HEK293 (cell line): ENCODE data around the gene IQSEC1.
A peak's percentile ranks its signal among the peaks of the same experiment; 100 is the strongest.

Experiments used
- CTCF ChIA-PET: fragments of 350-600 bp; formaldehyde crosslinking; extraction: SDS; loops from one replicate; lab custom pipeline; 2021; ENCODE audit warnings: antibody characterized with exemption; lab: Yijun Ruan, JAX
- POLR2A ChIA-PET: fragments of 300-600 bp; formaldehyde crosslinking; extraction: SDS; loops from one replicate; lab custom pipeline; 2020; ENCODE audit warnings: antibody characterized with exemption, inconsistent platforms; lab: Yijun Ruan, JAX
- H3K27ac ChIP-seq: fragments of 200-500 bp; sonication (Bioruptor generic); 2 replicates; pipeline ENCODE4 v1.5.1; 2014; ENCODE audit warnings: low read depth, low read length, control low read depth, inconsistent platforms; ENCODE audit errors: extremely low read depth
- H3K36me3 ChIP-seq, 2 experiments: fragments of 200-500 bp in 1 of 2; sonication (Bioruptor generic) in 1 of 2; 1 replicate in 1 of 2; 2 replicates in 1 of 2; pipeline ENCODE4 v1.5.1; 2014 to 2017; ENCODE audit warnings: inconsistent platforms in 2 of 2, low read length in 2 of 2; ENCODE audit not compliant: control insufficient read depth in 2 of 2, insufficient read depth in 1 of 2
- H3K4me1 ChIP-seq: fragments of 200-500 bp; sonication (Bioruptor generic); 2 replicates; pipeline ENCODE4 v1.5.1; 2014; ENCODE audit warnings: mild to moderate bottlenecking, low read length, inconsistent platforms; ENCODE audit not compliant: control insufficient read depth, insufficient read depth
- H3K4me3 ChIP-seq: 2 replicates; pipeline ENCODE4 v1.5.1; 2011; ENCODE audit warnings: low read depth, mild to moderate bottlenecking, control low read depth, low read length, moderate library complexity
- H3K9me3 ChIP-seq: fragments of 200-500 bp; sonication (Bioruptor generic); 2 replicates; pipeline ENCODE4 v1.5.1; 2014; ENCODE audit warnings: low read depth, low read length, inconsistent platforms; ENCODE audit not compliant: control insufficient read depth, insufficient read depth
- BCL11B ChIP-seq: fragments of 450-650 bp; formaldehyde crosslinking; IDR thresholded peaks from 2 replicates; pipeline ENCODE4 v1.5.1; 2016; ENCODE audit warnings: low read depth, missing biosample characterization, missing genetic modification characterization
- EGR2 ChIP-seq: fragments of 450-650 bp; formaldehyde crosslinking; IDR thresholded peaks from 2 replicates; pipeline ENCODE4 v1.5.1; 2016; ENCODE audit warnings: low read depth, missing biosample characterization, missing genetic modification characterization
- KLF17 ChIP-seq: fragments of 450-650 bp; formaldehyde crosslinking; IDR thresholded peaks from 2 replicates; pipeline ENCODE4 v1.5.1; 2016; ENCODE audit warnings: missing biosample characterization, missing genetic modification characterization
- KLF8 ChIP-seq: fragments of 450-650 bp; formaldehyde crosslinking; IDR thresholded peaks from 2 replicates; pipeline ENCODE4 v1.5.1; 2016; ENCODE audit warnings: missing biosample characterization, missing genetic modification characterization
- PRDM1 ChIP-seq: fragments of 450-650 bp; formaldehyde crosslinking; IDR thresholded peaks from 2 replicates; pipeline ENCODE4; 2016; ENCODE audit warnings: missing biosample characterization, missing genetic modification characterization
- ZBTB10 ChIP-seq: fragments of 450-650 bp; formaldehyde crosslinking; IDR thresholded peaks from 2 replicates; pipeline ENCODE4 v1.5.1; 2016; ENCODE audit warnings: missing biosample characterization, missing genetic modification characterization
- ZBTB17 ChIP-seq: fragments of 450-650 bp; formaldehyde crosslinking; IDR thresholded peaks from 2 replicates; pipeline ENCODE4 v1.5.1; 2016; ENCODE audit warnings: missing biosample characterization, missing genetic modification characterization
- ZFHX2 ChIP-seq: fragments of 450-650 bp; formaldehyde crosslinking; conservative IDR thresholded peaks from 2 replicates; pipeline ENCODE4 v1.5.1; 2016; ENCODE audit warnings: missing biosample characterization, missing genetic modification characterization
- ZIC2 ChIP-seq: fragments of 450-650 bp; formaldehyde crosslinking; IDR thresholded peaks from 2 replicates; pipeline ENCODE4 v1.5.1; 2016; ENCODE audit warnings: missing biosample characterization, missing genetic modification characterization
- ZNF16 ChIP-seq: fragments of 450-650 bp; formaldehyde crosslinking; IDR thresholded peaks from 2 replicates; pipeline ENCODE4 v1.5.1; 2016; ENCODE audit warnings: low read depth, missing biosample characterization, missing genetic modification characterization
- ZNF221 ChIP-seq: fragments of 450-650 bp; formaldehyde crosslinking; IDR thresholded peaks from 2 replicates; pipeline ENCODE4 v1.5.1; 2017; ENCODE audit warnings: missing biosample characterization, missing genetic modification characterization, borderline replicate concordance
- ZNF366 ChIP-seq: fragments of 450-650 bp; formaldehyde crosslinking; conservative IDR thresholded peaks from 2 replicates; pipeline ENCODE4 v1.5.1; 2016; ENCODE audit warnings: missing biosample characterization, missing genetic modification characterization
- ZSCAN16 ChIP-seq: fragments of 450-650 bp; formaldehyde crosslinking; IDR thresholded peaks from 2 replicates; pipeline ENCODE4 v1.5.1; 2016; ENCODE audit warnings: missing biosample characterization, missing genetic modification characterization

The IQSEC1 gene

DNA sequence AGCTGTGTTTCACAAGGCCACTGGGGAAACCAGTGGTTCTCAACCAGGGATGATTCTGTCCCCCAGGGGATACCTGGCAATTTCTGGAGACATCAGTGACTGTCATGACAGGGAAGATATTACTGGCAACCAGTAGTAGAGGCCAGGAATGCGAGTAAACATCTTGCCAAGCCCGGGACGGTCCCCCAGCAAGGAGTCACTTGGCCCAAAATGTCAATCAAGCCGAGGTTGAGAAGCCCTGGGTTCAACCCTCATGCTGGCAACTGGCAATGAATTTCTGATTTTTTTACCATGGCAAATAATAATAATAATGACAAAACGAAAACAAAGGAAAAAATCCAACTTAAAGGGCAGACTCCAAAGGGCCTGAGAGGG is 166.3 kb downstream of the IQSEC1 start:
- Histone ChIP-seq H3K9me3 (no peaks in the 10 kb centered on the region), H3K36me3 (peaks cover 0 to 80% of the 10 kb centered on the region in 2 experiments; a peak in 2 of 3 replicates), H3K4me1 (no peaks in the 10 kb centered on the region), H3K27ac (no peak overlapping the region), H3K4me3 (no peak overlapping the region)
- ChIA-PET POLR2A (no interaction called here), CTCF (no interaction called here)
- TF ChIP-seq ZSCAN16 (tag by site-specific recombination) (no peak), ZNF366 (tag by site-specific recombination) (no peak)

DNA sequence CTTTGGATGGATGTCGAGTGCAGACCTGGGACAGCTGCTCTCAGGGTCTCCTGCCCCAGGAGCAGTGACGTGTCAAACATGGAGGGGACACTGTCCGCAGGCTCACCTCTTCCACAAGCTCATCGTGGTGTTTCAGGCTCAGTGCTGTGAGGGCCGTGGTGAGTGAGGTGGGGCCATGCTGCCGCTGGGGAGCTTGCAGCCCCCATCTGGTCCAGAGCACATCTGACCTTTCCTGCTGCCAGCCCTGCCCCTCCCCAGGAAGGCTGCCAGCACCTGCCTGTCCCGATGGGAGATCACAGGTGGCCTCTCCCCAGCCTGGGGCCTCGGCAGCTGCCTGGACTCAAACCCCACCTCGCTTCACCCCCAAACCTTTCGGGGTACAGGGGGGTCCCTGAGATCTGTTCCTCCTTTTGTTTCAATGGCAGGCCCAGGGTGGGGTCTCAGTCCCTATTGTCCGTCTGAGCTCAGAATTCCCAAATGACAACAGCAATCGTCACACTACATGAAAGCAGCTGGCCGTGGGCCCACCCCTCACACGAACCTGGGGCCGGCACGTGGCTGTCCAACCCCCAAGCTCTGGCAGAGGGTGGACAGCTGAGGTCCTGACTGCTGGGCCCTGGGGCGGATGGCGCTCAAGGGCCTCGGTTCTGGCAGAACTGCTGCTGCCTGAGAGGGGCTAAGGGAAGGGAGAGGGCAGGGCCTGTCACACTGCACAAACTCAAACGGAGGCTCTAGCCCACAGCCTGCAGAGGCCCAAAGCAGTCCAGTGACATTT is 166.9 kb downstream of the IQSEC1 start:
- no peak overlapping the region for H3K27ac ChIP-seq
- no peaks in the 10 kb centered on the region for H3K9me3 ChIP-seq
- no peaks in the 10 kb centered on the region for H3K4me1 ChIP-seq
- no peak overlapping the region for H3K4me3 ChIP-seq
- TF ChIP-seq PRDM1 (tag by site-specific recombination) (no peak), ZBTB10 (tag by site-specific recombination) (0 out of 2 replicates have a peak, but pooled peaks have one; percentile 63)
- ChIA-PET CTCF (interaction anchor here (0.9 kb wide), 1 partner anchor 14 kb away, joined by 3 read pairs; no protein-coding TSS in a partner anchor), POLR2A (no interaction called here)
- peaks cover 0 to 80% of the 10 kb centered on the region in 2 experiments; a peak in 2 of 3 replicates for H3K36me3 ChIP-seq

GRCh38 chr3:12905316-12906071 is 167.7 kb downstream of the IQSEC1 start:
- Histone ChIP-seq H3K9me3 (no peaks in the 10 kb centered on the region), H3K36me3 (peaks cover 0 to 74% of the 10 kb centered on the region in 2 experiments; a peak in 2 of 3 replicates), H3K4me1 (no peaks in the 10 kb centered on the region), H3K4me3 (no peak overlapping the region), H3K27ac (no peak overlapping the region)
- TF ChIP-seq ZBTB17 (peak; percentile 99), KLF17 (no peak), ZIC2 (tag by site-specific recombination) (no peak), KLF8 (tag by site-specific recombination) (no peak)
- CTCF ChIA-PET: interaction anchor here (0.7 to 0.9 kb wide), 2 partner anchors 13 to 69 kb away, joined by 3 read pairs; no protein-coding TSS in a partner anchor
- POLR2A ChIA-PET: no interaction called here

- no peaks in the 10 kb centered on the region for H3K4me1 ChIP-seq
- ChIA-PET CTCF (interaction anchor here (0.7 kb wide), 1 partner anchor 70 kb away, joined by 3 read pairs; no protein-coding TSS in a partner anchor), POLR2A (no interaction called here)
- H3K4me3 ChIP-seq: no peak overlapping the region
- H3K9me3 ChIP-seq: no peaks in the 10 kb centered on the region
- H3K36me3 ChIP-seq: peaks cover 0 to 72% of the 10 kb centered on the region in 2 experiments; a peak in 2 of 3 replicates
- no peak overlapping the region for H3K27ac ChIP-seq
- TF ChIP-seq BCL11B (tag by site-specific recombination) (no peak), ZNF221 (tag by site-specific recombination) (no peak), ZFHX2 (tag by site-specific recombination) (peak; percentile 44; the same call in 1 of the 2 replicates), EGR2 (tag by site-specific recombination) (peak; percentile 76), ZNF16 (tag by site-specific recombination) (no peak)
Measured at GRCh38 chr3:12904951-12905315, 168.3 kb downstream of the IQSEC1 start.
